ENCODE data around the gene MCMBP.

- TF ChIP-seq EZH2 (IDR thresholded peaks at IDR 0.05; ENCODE audit: insufficient read depth, poor library complexity, severe bottlenecking) (no peak), EZH2phosphoT487 (IDR thresholded peaks at IDR 0.05; ENCODE audit: insufficient read depth, low read depth) (no peak)
Measured at GRCh38 chr10:119898577-119898976, 25.9 kb upstream of the MCMBP start.
